Endothelial cell (in vitro differentiated cells): ENCODE data around the gene MRPL48. TPM values are rescaled to one million over a fixed set of nuclear protein-coding genes. Genes with fewer than 3 reads are reported as not detected.

ENCODE experiments used
- DNase-seq: peaks from one replicate; pipeline ENCODE4 v3.0.0; 2021; ENCODE audit warnings: low spot score
- H3K27ac Mint-ChIP-seq: one replicate; pipeline ENCODE4 v1.8.0; 2021; ENCODE audit warnings: mixed read lengths, inconsistent platforms; ENCODE audit not compliant: unreplicated experiment
- H3K27me3 Mint-ChIP-seq: one replicate; pipeline ENCODE4 v1.8.0; 2021; ENCODE audit warnings: mild to moderate bottlenecking, moderate library complexity, mixed read lengths, inconsistent platforms; ENCODE audit not compliant: unreplicated experiment
- H3K36me3 Mint-ChIP-seq: one replicate; pipeline ENCODE4 v1.8.0; 2021; ENCODE audit warnings: mild to moderate bottlenecking, low read depth, mixed read lengths, inconsistent platforms; ENCODE audit not compliant: unreplicated experiment
- H3K4me1 Mint-ChIP-seq: one replicate; pipeline ENCODE4 v1.8.0; 2021; ENCODE audit warnings: mild to moderate bottlenecking, mixed read lengths, inconsistent platforms; ENCODE audit not compliant: unreplicated experiment
- H3K4me3 Mint-ChIP-seq: one replicate; pipeline ENCODE4 v1.8.0; 2021; ENCODE audit warnings: mild to moderate bottlenecking, mixed read lengths, inconsistent platforms; ENCODE audit not compliant: unreplicated experiment
- H3K9me3 Mint-ChIP-seq: one replicate; pipeline ENCODE4 v1.8.0; 2021; ENCODE audit warnings: mixed read lengths, inconsistent platforms; ENCODE audit not compliant: unreplicated experiment
- total RNA-seq: library from RNA; stranded (reverse); fragmentation: NEBNext Ultra II Directional; extraction: Animal tissue kit (Norgen Biotek cat#: 25700); gene quantifications from one replicate; pipeline ENCODE4 v1.2.1, GENCODE V29; 2021; ENCODE audit not compliant: unreplicated experiment
- TF ChIP-seq, protein P1 (sequence below): fragments of 200-600 bp; sonication (generic); IDR thresholded peaks from one replicate; pipeline ENCODE4 v1.5.0; 2021; ENCODE audit warnings: antibody characterized with exemption; ENCODE audit not compliant: unreplicated experiment

Gene MRPL48
- total RNA-seq, 1 donor from 2014 or later, result 21.7 TPM

DNA sequence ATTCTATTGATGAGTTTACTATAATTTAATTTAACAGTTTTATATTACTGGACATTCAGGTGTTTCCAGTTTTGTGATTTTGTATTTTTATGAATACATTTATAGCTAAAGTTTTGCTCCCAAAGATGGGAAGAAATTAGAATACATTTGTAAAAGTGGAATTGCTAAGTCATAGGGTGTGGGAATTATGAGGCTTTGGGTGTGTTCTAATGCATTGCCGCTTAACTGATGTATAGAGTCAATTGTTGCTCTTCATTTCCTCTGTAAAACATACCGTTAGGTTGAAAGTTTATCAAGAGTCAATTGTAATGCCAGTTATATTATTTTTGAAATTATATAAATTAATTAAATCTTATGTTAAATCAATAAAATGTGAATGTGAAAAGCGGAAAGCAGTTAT is 105.4 kb downstream of the MRPL48 start:
- Mint-ChIP-seq H3K27me3 (no peaks in the 10 kb centered on the region), H3K27ac (no peak overlapping the region), H3K9me3 (no peaks in the 10 kb centered on the region), H3K36me3 (peaks cover 5% of the 10 kb centered on the region), H3K4me1 (no peaks in the 10 kb centered on the region), H3K4me3 (no peak overlapping the region)
- TF ChIP-seq, protein P1, sequence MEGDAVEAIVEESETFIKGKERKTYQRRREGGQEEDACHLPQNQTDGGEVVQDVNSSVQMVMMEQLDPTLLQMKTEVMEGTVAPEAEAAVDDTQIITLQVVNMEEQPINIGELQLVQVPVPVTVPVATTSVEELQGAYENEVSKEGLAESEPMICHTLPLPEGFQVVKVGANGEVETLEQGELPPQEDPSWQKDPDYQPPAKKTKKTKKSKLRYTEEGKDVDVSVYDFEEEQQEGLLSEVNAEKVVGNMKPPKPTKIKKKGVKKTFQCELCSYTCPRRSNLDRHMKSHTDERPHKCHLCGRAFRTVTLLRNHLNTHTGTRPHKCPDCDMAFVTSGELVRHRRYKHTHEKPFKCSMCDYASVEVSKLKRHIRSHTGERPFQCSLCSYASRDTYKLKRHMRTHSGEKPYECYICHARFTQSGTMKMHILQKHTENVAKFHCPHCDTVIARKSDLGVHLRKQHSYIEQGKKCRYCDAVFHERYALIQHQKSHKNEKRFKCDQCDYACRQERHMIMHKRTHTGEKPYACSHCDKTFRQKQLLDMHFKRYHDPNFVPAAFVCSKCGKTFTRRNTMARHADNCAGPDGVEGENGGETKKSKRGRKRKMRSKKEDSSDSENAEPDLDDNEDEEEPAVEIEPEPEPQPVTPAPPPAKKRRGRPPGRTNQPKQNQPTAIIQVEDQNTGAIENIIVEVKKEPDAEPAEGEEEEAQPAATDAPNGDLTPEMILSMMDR, result no peak
- no peak for DNase-seq

DNA sequence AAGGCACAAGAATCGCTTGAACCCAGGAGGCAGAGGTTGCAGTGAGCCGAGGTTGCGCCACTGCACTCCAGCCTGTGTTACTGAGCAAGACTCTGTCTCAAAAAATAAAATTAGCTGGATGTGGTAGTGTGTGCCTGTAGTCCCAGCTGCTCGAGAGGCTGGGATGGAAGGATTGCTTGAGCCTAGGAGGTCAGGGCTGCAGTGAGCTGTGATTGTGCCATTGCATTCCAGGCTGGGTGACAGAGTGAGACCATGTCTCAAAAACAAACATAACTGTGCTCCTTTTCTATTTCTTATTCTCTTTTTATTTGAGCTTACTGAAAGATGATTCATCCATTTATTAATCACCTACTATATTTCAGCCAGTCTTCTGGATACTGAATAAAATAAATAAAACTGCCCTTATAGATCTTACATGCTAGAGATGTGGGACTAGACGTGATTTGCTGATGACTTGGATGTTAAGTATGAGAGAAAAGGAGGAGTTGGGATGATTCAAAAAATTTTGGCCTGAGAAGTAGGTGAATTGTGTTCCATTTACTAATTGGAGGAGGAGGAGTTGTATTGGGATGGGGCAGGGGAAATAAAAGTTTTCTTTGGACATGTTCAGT is 107.2 kb downstream of the MRPL48 start:
- Mint-ChIP-seq H3K4me3 (no peak overlapping the region), H3K9me3 (no peaks in the 10 kb centered on the region), H3K27ac (no peak overlapping the region), H3K27me3 (no peaks in the 10 kb centered on the region), H3K36me3 (peaks cover 8% of the 10 kb centered on the region), H3K4me1 (no peaks in the 10 kb centered on the region)
- no peak for DNase-seq
- TF ChIP-seq, protein P1, result no peak

DNA sequence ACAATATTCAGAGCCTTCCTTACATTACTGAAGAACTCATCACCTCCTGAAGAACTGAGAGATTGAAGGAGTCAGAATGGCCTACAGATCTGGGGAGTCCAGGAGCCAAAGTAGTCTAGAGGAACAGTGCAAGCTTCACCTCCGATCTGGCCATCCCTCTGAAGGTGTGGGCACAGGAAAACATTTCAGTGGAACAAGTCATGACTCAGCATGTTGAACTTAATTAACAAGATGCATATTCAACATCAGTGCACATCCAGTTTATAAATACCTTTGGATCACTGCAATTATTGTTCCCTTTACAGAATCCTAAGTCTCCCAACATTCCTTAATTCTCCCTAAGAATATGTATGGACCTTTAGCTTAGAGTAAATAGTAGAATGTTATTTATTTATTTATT is 114.6 kb downstream of the MRPL48 start:
- peaks cover 7% of the 10 kb centered on the region for H3K36me3 Mint-ChIP-seq
- no peaks in the 10 kb centered on the region for H3K27me3 Mint-ChIP-seq
- TF ChIP-seq, protein P1, result no peak
- no peak overlapping the region for H3K27ac Mint-ChIP-seq
- no peak for DNase-seq
- H3K4me3 Mint-ChIP-seq, result no peak overlapping the region
- H3K9me3 Mint-ChIP-seq, result no peaks in the 10 kb centered on the region
- H3K4me1 Mint-ChIP-seq, result no peaks in the 10 kb centered on the region

DNA sequence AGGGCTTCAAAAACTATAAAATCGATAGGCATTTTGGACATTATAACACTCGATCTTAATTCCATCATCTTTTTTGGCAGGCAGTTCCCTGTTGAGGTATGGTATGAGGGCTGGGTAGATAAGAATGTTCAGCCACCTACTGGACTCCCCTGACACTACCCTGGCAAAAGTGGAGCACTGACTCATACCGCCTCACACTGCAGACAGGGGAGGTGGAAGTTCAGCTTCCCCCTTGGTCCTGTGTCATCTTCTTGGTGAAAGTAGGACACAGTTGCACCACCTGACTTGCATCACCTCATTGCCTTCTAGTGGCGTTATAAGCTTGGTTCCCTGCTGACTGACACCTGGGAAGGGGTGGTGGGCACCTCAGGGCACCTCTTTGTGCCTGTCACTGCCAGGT is 119.5 kb downstream of the MRPL48 start:
- H3K27me3 Mint-ChIP-seq, result no peaks in the 10 kb centered on the region
- no peaks in the 10 kb centered on the region for H3K9me3 Mint-ChIP-seq
- no peak overlapping the region for H3K27ac Mint-ChIP-seq
- no peak overlapping the region for H3K4me3 Mint-ChIP-seq
- no peak for DNase-seq
- H3K36me3 Mint-ChIP-seq, result peaks cover 14% of the 10 kb centered on the region
- peaks cover 5% of the 10 kb centered on the region for H3K4me1 Mint-ChIP-seq
- TF ChIP-seq, protein P1, result no peak

DNA sequence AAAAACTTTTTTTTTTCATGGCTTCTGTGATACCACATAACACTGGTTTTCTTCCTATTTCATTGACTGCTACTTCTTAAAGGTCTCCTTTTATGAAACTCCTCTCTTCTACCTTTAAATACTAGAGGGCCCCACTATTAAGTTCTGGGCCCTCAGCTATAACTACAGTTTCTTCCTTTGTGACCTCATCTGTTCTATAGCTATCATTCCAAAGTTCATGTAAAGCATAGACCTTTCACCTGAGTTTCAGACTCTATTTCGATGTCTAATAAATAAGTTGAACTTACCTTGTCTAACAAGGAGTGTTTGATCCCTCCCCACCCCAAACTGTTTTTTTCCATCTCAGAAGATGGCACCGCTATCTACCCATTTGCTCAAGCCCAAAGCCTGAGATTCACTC is 124.4 kb downstream of the MRPL48 start:
- Mint-ChIP-seq H3K36me3 (peaks cover 16% of the 10 kb centered on the region), H3K9me3 (no peaks in the 10 kb centered on the region), H3K4me1 (peaks cover 5% of the 10 kb centered on the region), H3K27ac (no peak overlapping the region), H3K27me3 (peaks cover 1% of the 10 kb centered on the region), H3K4me3 (no peak overlapping the region)
- DNase-seq, result no peak
- TF ChIP-seq, protein P1, result no peak
